ENCODE data around the gene KIRREL3. TPM values are rescaled to one million over a fixed set of nuclear protein-coding genes. Genes with fewer than 3 reads are reported as not detected.

KIRREL3 gene
- total and polyA plus RNA-seq, 9 of the 15 experiments (the other 6 are each of a cell fraction or from before 2014, with no cell fraction given): 0.04 to 0.10 TPM; not detected in 7

DNA sequence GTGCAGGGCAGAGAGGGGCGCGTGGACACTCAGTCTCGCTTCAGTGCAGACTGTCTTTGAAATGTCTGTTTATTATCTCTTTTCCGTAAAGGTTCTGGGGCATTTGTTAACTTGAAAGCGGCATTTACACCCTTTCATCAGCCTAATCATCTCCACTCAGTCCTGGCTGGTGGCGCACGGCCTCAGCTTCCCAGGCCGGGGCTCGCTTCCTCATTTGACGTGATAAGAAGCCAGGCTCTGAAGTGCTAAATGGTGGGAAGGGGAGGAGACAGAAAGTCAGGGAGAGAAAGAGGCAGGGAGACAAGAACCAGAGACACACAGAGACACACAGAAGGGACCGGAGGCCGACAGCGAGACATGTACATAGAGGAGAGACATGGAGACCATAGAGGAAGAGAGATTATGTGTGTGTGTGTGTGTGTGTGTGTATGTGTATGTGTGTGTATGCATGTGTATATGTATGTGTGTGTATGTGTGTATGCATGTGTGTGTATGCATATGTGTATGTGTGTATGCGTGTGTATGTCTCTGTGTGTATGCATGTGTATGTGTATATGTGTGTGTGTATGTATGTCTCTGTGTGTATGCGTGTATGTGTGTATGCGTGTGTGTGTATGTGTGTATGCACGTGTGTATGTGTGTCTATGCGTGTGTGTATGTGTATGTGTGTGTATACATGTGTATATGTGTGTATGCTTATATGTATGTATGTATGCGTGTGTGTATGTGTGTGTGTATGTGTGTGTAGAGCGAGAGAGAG is 543.6 kb downstream of the KIRREL3 start:
- H3K9me1 ChIP-seq (ENCODE audit: control insufficient read depth, insufficient read depth, low read length): no peaks in the 10 kb centered on the region
- no peaks in the 10 kb centered on the region; a peak in 1 of 5 replicates for H3K4me1 ChIP-seq (replicated peaks in 1 of 2; ENCODE audit: control insufficient read depth in 2 of 2, insufficient read depth in 2 of 2, low read length in 2 of 2)
- ChIA-PET POLR2A (no interaction called here), CTCF (ENCODE audit: low intra/inter-chr PET ratio) (no interaction called here)
- no TSS peak for BruUV-seq (replicated peaks)
- no peak overlapping the region for H3K4me3 ChIP-seq
- in situ Hi-C loops (cut with MboI) (no loop called here), intact Hi-C loops (cut with micrococcal nuclease) (no loop called here)
- 0 out of 2 replicates have a peak, but pooled peaks cover 6% of the 10 kb centered on the region for H4K20me1 ChIP-seq (replicated peaks; ENCODE audit: control insufficient read depth, insufficient read depth, low read length)
- H3K36me3 ChIP-seq (ENCODE audit: control insufficient read depth, insufficient read depth, low read length): no peaks in the 10 kb centered on the region
- no peak overlapping the region for H3K9ac ChIP-seq (ENCODE audit: insufficient read depth in 1 of 2, low read depth in 2 of 2, low read length in 2 of 2)
- H3K9me3 ChIP-seq (replicated peaks; ENCODE audit: control insufficient read depth, insufficient read depth, low read depth, low read length): no peaks in the 10 kb centered on the region
- no peak overlapping the region for H3K4me2 ChIP-seq (ENCODE audit: insufficient read depth, low read length)
- peaks cover 21 to 78% of the 10 kb centered on the region in 2 experiments; a peak in 4 of 5 replicates for H3K27me3 ChIP-seq (ENCODE audit: control insufficient read depth in 2 of 2, insufficient read depth in 2 of 2, low read length in 2 of 2)
- no peak overlapping the region for H2AFZ ChIP-seq (ENCODE audit: low read depth, low read length)
- ATAC-seq: no peak
- FAIRE-seq: no peak
- DNase-seq (ENCODE audit: extremely low read depth in 1 of 4, low spot score in 3 of 4): no peak
- WGBS (ENCODE audit: insufficient coverage, low coverage, missing lambda C conversion rate): 16% methylated on average over 20 of the region's 20 CpGs
- H3K79me2 ChIP-seq (ENCODE audit: control insufficient read depth, insufficient read depth, low read length): no peaks in the 10 kb centered on the region
- no peak overlapping the region for H3K27ac ChIP-seq (ENCODE audit: extremely low read depth, low read depth, low read length)
- TF ChIP-seq JUN (IDR thresholded peaks at IDR 0.05; ENCODE audit: borderline replicate concordance, low read depth, low read length) (no peak), JUN (CRISPR knock-in tag; IDR thresholded peaks at IDR 0.05; ENCODE audit: borderline replicate concordance) (no peak), ZNF76 (CRISPR knock-in tag; IDR thresholded peaks at IDR 0.05; ENCODE audit: borderline replicate concordance) (no peak), MTA2 (IDR thresholded peaks at IDR 0.05; ENCODE audit: low read depth) (no peak), ZC3H11A (IDR thresholded peaks at IDR 0.05; ENCODE audit: low read depth, low read length) (no peak), SPI1 (IDR thresholded peaks at IDR 0.05; ENCODE audit: borderline replicate concordance, low read depth, low read length) (peak; percentile 26; the same call in 1 of the 2 replicates)
- TF ChIP-seq, protein P1, sequence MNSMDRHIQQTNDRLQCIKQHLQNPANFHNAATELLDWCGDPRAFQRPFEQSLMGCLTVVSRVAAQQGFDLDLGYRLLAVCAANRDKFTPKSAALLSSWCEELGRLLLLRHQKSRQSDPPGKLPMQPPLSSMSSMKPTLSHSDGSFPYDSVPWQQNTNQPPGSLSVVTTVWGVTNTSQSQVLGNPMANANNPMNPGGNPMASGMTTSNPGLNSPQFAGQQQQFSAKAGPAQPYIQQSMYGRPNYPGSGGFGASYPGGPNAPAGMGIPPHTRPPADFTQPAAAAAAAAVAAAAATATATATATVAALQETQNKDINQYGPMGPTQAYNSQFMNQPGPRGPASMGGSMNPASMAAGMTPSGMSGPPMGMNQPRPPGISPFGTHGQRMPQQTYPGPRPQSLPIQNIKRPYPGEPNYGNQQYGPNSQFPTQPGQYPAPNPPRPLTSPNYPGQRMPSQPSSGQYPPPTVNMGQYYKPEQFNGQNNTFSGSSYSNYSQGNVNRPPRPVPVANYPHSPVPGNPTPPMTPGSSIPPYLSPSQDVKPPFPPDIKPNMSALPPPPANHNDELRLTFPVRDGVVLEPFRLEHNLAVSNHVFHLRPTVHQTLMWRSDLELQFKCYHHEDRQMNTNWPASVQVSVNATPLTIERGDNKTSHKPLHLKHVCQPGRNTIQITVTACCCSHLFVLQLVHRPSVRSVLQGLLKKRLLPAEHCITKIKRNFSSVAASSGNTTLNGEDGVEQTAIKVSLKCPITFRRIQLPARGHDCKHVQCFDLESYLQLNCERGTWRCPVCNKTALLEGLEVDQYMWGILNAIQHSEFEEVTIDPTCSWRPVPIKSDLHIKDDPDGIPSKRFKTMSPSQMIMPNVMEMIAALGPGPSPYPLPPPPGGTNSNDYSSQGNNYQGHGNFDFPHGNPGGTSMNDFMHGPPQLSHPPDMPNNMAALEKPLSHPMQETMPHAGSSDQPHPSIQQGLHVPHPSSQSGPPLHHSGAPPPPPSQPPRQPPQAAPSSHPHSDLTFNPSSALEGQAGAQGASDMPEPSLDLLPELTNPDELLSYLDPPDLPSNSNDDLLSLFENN (IDR thresholded peaks at IDR 0.05; ENCODE audit: low read depth in 2 of 2, low read length in 2 of 2): no peak
- TF ChIP-seq, protein P2, sequence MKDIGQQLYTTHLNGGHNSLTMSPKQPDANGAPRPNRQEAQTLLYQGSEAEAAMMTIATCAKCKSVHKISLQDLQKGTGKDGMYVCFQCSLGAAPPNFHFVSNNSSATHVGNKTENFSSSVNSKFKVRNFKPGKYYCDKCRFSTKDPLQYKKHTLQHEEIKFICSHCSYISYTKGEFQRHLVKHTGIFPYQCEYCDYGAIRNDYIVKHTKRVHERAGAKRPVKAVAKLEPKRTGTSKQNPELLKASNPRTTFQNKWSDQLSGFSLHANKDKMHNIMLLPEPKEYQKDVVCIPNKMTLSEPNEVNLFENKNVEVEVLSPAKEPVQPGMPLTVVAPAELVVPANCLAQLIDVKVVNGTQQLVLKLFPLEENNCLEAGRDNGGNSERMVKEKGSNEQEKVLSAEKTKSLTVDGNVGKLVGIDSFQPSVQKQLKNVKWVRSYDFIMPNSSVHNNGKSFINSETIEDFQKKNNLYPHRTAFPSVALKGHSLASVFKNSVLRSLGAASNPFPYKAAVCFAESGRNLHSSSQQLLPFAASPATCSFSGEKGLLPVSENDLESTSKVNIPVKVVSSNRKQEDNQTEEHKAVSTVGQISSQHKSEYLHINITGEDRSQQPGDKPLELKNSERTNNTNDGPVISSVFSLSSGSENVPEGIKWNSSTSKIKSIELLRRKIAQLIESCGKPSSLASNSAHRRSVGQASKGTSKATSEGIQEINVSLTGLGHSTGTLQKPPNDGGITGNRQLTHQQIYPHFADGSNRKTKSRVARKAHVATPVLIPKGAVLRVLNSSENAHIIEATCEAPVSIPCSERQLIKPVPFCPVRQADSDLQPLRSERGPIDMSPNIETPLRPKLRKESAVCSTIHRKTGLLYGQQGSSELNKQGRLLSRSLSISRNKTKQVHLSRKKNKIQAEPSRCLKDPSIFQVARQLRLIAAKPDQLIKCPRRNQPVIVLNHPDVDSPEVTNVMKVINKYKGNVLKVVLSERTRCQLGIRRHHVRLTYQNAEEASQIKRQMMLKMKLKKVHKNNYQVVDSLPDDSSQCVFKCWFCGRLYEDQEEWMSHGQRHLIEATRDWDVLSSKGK (CRISPR knock-in tag; IDR thresholded peaks at IDR 0.05): no peak

Measured in K562 (cell line).